ENCODE data around the gene NR2E1. TPM values are rescaled to one million over a fixed set of nuclear protein-coding genes. Genes with fewer than 3 reads are reported as not detected.

NR2E1 gene
- total RNA-seq, 8 experiments from 2014 or later, result 0.45 to 4.6 (median 0.87) TPM; not detected in 1

DNA sequence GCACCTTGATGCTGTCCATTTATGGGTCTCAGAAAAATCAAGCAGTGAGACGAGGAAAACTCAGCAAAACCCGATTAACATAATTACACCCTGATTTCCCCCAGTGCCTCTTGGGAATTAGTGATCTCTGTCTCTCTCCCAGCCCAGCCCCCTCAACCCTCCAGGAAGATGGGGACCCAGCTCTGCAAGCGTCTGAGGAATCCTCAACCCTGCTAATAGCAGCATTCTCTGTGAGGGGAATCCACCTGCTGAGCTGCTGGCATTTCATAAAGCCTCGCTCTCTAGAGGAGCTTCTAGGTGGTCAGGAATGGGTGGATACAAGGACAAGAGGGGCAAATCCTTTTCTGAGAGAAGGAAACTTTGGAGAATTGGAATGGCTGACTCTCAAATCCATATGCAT, 13.9 kb downstream of the NR2E1 start:
- ATAC-seq (replicated peaks in 6 of 8), result peak in 4 of 8 experiments; percentile 39 to 59 (median 50)
- 0 to 48% (median 19%) methylated on average over 1 to 4 of the region's 4 CpGs; no CpG with 5 or more reads in 2 of the 10 experiments for WGBS, 10 experiments
- in situ Hi-C loops (cut with MboI; ENCODE audit: low pct_unique_long_range_greater_than_20kb in 2 of 9, low sequenced_read_pairs in 9 of 9, unreplicated experiment in 9 of 9), result no loop called here
- peaks cover 16 to 18% of the 10 kb centered on the region in 2 donors for H3K4me1 ChIP-seq (replicated peaks in 1 of 2)
- H3K27ac ChIP-seq, result no peak overlapping the region
- no peak overlapping the region for H3K4me3 ChIP-seq

DNA sequence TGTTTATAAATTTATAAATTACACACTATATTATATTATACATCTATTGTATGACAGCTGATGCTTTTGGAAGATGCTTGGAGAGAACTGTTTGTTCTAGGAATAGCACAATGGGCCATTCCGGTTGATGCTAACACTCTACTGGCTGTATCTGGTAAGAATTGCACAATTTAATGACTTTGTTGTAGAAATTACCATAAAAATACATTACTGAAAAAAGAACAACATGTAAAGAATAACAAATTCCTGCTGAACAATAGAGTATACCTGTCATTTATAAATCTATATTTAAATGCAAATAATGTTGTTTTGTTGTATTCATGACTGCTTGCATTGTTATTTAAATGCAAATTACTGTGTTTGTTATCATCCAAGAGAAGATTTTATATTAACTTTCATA, 14.4 kb downstream of the NR2E1 start:
- Histone ChIP-seq H3K27ac (no peak overlapping the region), H3K4me1 (replicated peaks in 1 of 2) (peaks cover 13 to 18% of the 10 kb centered on the region in 2 donors), H3K4me3 (no peak overlapping the region)
- peak in 1 of 8 experiments; percentile 25 for ATAC-seq (replicated peaks in 6 of 8)
- in situ Hi-C loops (cut with MboI; ENCODE audit: low pct_unique_long_range_greater_than_20kb in 2 of 9, low sequenced_read_pairs in 9 of 9, unreplicated experiment in 9 of 9), result no loop called here
- WGBS, 10 experiments, result 14 to 80% (median 37%) methylated on average over 1 of the region's 1 CpG; no CpG with 5 or more reads in 2 of the 10 experiments

DNA sequence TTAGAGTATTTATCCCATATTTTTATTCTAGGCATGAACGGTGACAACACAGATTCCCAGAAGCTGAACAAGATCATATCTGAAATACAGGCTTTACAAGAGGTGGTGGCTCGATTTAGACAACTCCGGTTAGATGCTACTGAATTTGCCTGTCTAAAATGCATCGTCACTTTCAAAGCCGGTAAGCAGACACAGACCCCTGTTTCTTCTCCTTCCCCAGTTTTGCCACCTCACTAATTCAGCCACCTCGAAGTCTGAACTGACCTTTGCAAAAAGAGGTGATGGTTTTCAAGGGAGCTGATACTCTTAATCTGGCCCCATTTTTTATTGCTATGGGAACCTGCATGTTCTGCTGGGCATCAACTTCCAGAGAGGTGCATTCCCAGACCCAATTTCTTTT, 15.0 kb downstream of the NR2E1 start:
- Histone ChIP-seq H3K4me3 (no peak overlapping the region), H3K4me1 (replicated peaks in 1 of 2) (peaks cover 10 to 18% of the 10 kb centered on the region in 2 donors), H3K27ac (no peak overlapping the region)
- ATAC-seq (replicated peaks in 6 of 8), result no peak
- 10 to 95% (median 65%) methylated on average over 2 to 6 of the region's 6 CpGs; no CpG with 5 or more reads in 2 of the 10 experiments for WGBS, 10 experiments
- in situ Hi-C loops (cut with MboI; ENCODE audit: low pct_unique_long_range_greater_than_20kb in 2 of 9, low sequenced_read_pairs in 9 of 9, unreplicated experiment in 9 of 9), result no loop called here

DNA sequence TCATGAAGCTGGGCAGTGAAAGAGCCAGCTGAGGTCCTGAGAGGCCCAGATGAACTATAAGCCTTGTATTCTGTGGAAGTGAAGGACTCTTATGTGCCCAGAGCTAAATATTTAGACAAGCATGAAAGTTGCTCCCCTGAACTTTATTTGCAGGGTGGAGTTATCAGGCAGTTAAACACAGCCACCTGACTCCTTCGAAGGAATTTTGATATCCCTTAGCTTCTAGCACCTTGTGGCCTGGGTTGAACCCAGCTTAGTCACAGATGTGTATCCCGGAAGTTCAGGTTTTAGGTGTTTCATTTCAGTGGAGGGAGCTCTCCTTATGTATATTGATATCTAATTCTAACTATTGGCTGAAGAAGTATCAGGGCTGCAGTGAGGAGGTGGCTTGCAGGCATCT, 20.4 kb downstream of the NR2E1 start:
- Histone ChIP-seq H3K4me3 (no peak overlapping the region), H3K27ac (no peak overlapping the region), H3K4me1 (replicated peaks in 1 of 2) (no peaks in the 10 kb centered on the region)
- WGBS, 10 experiments, result 0 to 100% (median 40%) methylated on average over 1 to 2 of the region's 2 CpGs; no CpG with 5 or more reads in 5 of the 10 experiments
- ATAC-seq (replicated peaks in 6 of 8), result no peak
- in situ Hi-C loops (cut with MboI; ENCODE audit: low pct_unique_long_range_greater_than_20kb in 2 of 9, low sequenced_read_pairs in 9 of 9, unreplicated experiment in 9 of 9), result no loop called here

DNA sequence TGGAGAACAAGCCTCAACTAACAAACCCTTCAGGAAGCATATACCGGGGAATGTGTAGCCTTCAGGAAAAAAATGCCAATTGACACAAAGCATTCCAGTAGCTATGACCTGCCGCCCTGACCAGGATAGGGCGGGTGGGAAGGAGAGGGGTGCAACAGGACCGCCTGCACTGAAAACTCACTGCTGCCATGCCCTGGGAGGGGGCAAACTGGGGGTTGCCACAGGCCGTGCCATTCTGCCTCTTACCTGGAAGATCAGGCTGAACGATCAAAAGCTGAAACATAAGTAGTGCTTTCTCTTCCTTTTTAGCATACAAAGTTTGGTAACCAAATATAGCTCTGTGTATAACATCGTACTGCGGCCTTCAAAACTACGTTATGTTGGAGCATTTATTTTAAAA, 21.7 kb downstream of the NR2E1 start:
- H3K4me3 ChIP-seq, result no peak overlapping the region
- no peak for ATAC-seq (replicated peaks in 6 of 8)
- no peak overlapping the region for H3K27ac ChIP-seq
- H3K4me1 ChIP-seq (replicated peaks in 1 of 2), result no peaks in the 10 kb centered on the region
- WGBS, 10 experiments, result 69 to 100% (median 89%) methylated on average over 1 to 7 of the region's 9 CpGs
- in situ Hi-C loops (cut with MboI; ENCODE audit: low pct_unique_long_range_greater_than_20kb in 2 of 9, low sequenced_read_pairs in 9 of 9, unreplicated experiment in 9 of 9), result no loop called here

DNA sequence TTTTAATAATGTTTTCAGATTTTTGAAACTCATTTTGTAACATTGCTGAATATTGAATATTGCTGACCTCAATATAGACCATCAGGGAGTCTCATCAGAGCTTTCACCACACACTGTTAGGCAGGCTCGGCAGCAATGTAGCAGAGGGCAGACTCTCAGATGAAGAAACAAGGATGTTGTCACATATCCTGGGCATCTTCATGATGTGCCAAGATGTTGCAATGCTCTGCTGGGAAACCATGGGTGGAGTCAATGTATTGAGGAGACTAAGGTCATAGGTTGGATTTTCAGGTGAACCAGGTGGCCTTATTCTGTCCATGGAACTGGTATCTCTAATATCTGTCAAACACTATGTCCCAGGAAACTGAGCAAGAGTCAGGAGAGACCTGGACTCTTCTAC, 27.3 kb downstream of the NR2E1 start:
- H3K27ac ChIP-seq, result no peak overlapping the region
- peaks cover 9 to 10% of the 10 kb centered on the region in 2 donors for H3K4me1 ChIP-seq (replicated peaks in 1 of 2)
- no peak overlapping the region for H3K4me3 ChIP-seq
- WGBS, 10 experiments, result 73 to 100% (median 100%) methylated on average over 1 of the region's 1 CpG; no CpG with 5 or more reads in 3 of the 10 experiments
- in situ Hi-C loops (cut with MboI; ENCODE audit: low pct_unique_long_range_greater_than_20kb in 2 of 9, low sequenced_read_pairs in 9 of 9, unreplicated experiment in 9 of 9), result no loop called here
- no peak for ATAC-seq (replicated peaks in 6 of 8)

DNA sequence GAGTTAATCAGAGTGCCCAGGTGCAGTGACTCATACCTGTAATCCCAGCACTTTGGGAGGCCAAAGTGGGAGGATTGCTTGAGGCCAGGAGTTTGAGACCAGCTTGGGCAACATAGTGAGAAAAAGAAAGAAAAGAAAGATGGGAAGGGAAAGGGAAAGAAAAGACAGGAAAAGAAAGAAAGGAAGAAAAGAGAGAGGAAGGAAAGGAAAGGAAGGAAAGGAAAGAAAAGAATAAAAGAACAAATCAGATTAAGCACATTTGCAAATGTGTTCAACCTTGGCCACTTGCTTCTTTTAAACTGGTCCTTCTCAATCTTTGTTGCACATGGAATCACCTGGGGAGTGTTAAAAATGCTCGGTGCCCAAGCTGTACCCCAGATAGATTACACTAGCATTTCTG, 28.0 kb downstream of the NR2E1 start:
- ATAC-seq (replicated peaks in 6 of 8), result no peak
- in situ Hi-C loops (cut with MboI; ENCODE audit: low pct_unique_long_range_greater_than_20kb in 2 of 9, low sequenced_read_pairs in 9 of 9, unreplicated experiment in 9 of 9), result no loop called here
- Histone ChIP-seq H3K27ac (no peak overlapping the region), H3K4me3 (no peak overlapping the region), H3K4me1 (replicated peaks in 1 of 2) (peaks cover 9 to 10% of the 10 kb centered on the region in 2 donors)
- 0 to 91% (median 81%) methylated on average over 1 of the region's 1 CpG; no CpG with 5 or more reads in 2 of the 10 experiments for WGBS, 10 experiments

DNA sequence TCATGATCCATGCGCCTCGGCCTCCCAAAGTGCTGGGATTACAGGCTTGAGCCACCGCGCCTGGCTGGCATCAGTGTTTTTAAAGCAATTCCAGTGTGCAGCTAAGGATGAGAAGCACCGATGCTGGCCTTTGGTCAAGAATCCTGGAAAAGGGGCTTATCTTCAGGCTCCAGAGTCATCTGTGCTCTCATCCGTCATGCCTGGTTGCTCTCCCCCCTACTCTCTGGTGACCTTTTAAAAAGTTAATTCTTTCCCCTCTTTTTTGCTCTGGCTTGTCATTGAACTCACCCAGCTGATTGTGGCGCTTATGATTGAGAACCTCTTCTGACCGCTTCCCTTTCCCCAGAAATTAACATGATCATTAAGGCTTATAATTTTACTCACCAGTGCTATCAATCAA, 28.7 kb downstream of the NR2E1 start:
- Histone ChIP-seq H3K4me3 (no peak overlapping the region), H3K4me1 (replicated peaks in 1 of 2) (peaks cover 9 to 10% of the 10 kb centered on the region in 2 donors), H3K27ac (no peak overlapping the region)
- WGBS, 10 experiments, result 20 to 88% (median 50%) methylated on average over 2 to 6 of the region's 8 CpGs; no CpG with 5 or more reads in 3 of the 10 experiments
- ATAC-seq (replicated peaks in 6 of 8), result no peak
- in situ Hi-C loops (cut with MboI; ENCODE audit: low pct_unique_long_range_greater_than_20kb in 2 of 9, low sequenced_read_pairs in 9 of 9, unreplicated experiment in 9 of 9), result no loop called here

DNA sequence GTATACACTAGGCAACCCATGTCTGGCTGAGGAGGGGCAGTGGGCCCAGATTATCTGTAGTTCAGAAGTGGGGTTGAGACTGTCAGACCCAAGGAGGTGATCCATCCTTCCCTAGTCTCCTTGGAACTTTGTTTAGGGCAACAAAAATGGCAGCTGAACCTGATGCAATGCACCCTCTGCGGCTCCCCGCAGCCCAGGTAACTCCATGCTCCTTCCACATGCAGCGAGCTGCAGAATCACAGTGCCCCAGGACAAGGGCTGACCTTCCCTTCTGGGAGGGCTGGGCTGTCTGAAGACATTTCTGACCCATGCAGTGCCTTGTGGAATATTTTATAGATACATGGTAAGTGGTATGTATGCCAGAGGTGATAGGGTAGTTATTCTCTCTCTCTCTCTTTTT, 29.4 kb downstream of the NR2E1 start:
- Histone ChIP-seq H3K4me1 (replicated peaks in 1 of 2) (peaks cover 9 to 10% of the 10 kb centered on the region in 2 donors), H3K4me3 (no peak overlapping the region), H3K27ac (no peak overlapping the region)
- in situ Hi-C loops (cut with MboI; ENCODE audit: low pct_unique_long_range_greater_than_20kb in 2 of 9, low sequenced_read_pairs in 9 of 9, unreplicated experiment in 9 of 9), result no loop called here
- 90% methylated on average over 2 of the region's 3 CpGs; no CpG with 5 or more reads in 8 of the 10 experiments for WGBS, 10 experiments
- ATAC-seq (replicated peaks in 6 of 8), result no peak

DNA sequence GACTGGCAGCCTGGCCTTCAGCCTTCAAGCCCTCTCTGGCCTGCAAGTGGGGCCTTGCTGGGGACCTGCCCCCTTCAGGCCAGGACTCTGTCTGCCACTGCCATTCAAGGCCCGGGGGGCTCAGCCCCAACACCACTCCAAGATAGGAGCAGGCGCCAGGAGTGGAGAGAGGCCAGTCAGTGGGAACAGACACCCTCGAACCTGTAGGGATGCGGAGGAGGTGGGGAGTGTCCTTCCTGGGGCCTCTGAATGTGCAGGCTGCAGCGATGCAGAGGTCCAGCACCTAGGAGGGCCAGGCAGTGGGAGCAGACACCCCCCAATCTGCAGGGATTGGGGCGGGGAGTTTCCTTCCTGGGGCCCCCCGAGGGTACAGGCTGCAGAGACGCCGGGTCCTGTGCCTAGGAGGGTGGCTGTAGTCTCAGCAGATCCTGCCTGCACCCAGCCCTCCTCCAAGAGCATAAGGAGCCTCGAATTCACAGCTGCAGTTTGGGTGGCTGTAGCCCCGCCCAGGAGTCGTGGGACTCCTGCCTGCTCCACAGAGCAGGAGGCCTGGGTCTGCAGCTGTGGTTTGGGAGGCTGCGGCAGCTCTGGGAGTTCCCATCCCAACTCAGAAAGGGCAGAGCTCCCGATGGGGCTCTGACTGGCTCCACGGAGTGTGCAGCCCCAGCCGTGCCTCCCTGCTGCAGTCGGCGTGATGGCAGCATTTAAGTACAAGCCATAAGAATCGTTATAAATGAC, 33.1 kb downstream of the NR2E1 start:
- ATAC-seq (replicated peaks in 6 of 8), result peak in 1 of 8 experiments; percentile 49
- in situ Hi-C loops (cut with MboI; ENCODE audit: low pct_unique_long_range_greater_than_20kb in 2 of 9, low sequenced_read_pairs in 9 of 9, unreplicated experiment in 9 of 9), result no loop called here
- peaks cover 10 to 14% of the 10 kb centered on the region in 2 donors for H3K4me1 ChIP-seq (replicated peaks in 1 of 2)
- H3K4me3 ChIP-seq, result no peak overlapping the region
- no peak overlapping the region for H3K27ac ChIP-seq
- 63 to 86% (median 80%) methylated on average over 2 to 9 of the region's 19 CpGs; no CpG with 5 or more reads in 3 of the 10 experiments for WGBS, 10 experiments

DNA sequence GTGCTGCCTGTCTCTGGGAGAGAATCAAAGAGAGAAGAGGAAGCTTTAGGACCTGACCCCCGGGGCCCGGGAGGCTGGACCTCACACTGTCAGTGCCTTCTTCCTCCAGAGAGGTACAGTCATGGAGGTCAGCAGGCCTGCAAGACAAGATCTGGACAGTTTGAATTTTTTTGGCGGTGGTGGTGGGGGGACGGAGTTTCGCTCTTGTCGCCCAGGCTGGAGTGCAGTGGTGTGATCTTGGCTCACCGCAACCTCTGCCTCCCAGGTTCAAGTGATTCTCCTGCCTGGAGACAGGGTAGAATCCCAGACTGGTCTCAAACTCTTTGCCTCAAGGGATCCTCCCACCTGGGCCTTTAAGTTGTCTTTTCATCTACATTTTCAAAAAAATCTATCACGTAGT, 34.4 kb downstream of the NR2E1 start:
- Histone ChIP-seq H3K27ac (no peak overlapping the region), H3K4me1 (replicated peaks in 1 of 2) (peaks cover 0 to 4% of the 10 kb centered on the region in 2 donors), H3K4me3 (no peak overlapping the region)
- WGBS, 10 experiments, result 70 to 100% (median 90%) methylated on average over 1 to 8 of the region's 8 CpGs; no CpG with 5 or more reads in 2 of the 10 experiments
- in situ Hi-C loops (cut with MboI; ENCODE audit: low pct_unique_long_range_greater_than_20kb in 2 of 9, low sequenced_read_pairs in 9 of 9, unreplicated experiment in 9 of 9), result no loop called here
- ATAC-seq (replicated peaks in 6 of 8), result peak in 1 of 8 experiments; percentile 23

DNA sequence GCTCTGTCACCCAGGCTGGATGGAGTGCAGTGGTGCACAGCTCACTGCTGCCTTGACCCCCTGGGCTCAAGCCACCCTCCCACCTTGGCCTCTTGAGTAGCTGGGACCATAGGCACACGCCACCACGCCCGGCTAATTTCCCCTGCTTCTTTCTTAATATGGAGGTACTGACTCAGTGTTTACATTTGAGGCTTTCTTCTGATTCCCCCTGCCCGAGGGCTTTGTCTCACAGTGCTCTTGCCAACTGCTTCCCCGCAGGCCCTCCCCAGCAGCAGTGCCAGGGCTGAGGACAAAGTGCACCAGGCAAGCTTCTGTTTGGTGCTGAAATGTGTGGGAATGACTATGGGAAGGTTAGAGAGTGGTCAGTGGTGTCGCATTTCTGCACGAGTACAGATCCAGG, 34.8 kb downstream of the NR2E1 start:
- no peak overlapping the region for H3K4me3 ChIP-seq
- WGBS, 10 experiments, result 67 to 92% (median 83%) methylated on average over 1 to 6 of the region's 7 CpGs; no CpG with 5 or more reads in 4 of the 10 experiments
- ATAC-seq (replicated peaks in 6 of 8), result peak in 4 of 8 experiments; percentile 26 to 85 (median 62)
- peaks cover 0 to 4% of the 10 kb centered on the region in 2 donors for H3K4me1 ChIP-seq (replicated peaks in 1 of 2)
- no peak overlapping the region for H3K27ac ChIP-seq
- in situ Hi-C loops (cut with MboI; ENCODE audit: low pct_unique_long_range_greater_than_20kb in 2 of 9, low sequenced_read_pairs in 9 of 9, unreplicated experiment in 9 of 9), result no loop called here

DNA sequence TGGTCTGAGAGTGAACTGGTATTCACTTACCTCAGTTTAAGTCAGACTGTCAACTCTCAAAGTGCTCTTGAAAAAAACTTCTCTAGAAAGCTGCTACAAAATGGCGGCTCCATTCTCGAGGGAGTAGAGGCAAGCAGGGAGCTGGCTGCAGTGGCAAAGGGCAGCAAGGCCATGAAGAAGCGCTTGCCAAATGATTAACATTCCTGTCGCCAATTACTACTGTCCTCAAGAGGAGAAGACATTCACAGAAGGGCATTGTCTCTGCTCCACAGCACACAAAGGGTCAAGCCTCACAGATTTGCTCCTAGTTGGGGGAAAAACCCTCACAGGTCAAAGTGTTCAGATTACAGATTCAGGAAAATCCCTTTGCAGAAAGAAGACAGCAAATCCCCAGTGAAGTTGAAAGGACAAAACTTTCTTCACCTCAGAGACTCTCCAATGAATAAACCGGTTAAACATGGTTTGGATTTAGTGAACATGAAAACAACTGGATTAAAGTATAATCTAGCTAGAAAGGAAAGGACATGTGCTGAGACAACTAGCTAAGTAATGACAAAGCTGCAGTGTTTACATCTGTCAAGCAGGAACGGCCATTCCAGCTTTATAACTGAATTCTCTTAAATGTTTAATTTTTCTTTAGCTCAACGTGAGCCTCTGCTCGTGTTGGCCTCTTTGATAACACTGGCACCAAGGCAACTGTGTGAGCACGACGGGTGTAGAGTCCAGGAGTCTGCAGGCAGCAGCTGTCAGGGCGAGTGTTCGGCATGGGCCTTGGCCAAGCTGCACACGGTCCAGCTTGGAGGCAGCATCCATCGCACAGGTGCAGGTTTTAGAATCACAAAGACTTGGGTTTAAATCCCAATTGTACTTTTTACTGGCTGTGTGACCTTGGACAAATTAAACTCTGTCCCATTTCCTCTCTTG, 37.6 kb downstream of the NR2E1 start:
- no peak overlapping the region for H3K4me3 ChIP-seq
- 58 to 90% (median 83%) methylated on average over 3 to 14 of the region's 14 CpGs; no CpG with 5 or more reads in 1 of the 10 experiments for WGBS, 10 experiments
- H3K4me1 ChIP-seq (replicated peaks in 1 of 2), result peaks cover 0 to 4% of the 10 kb centered on the region in 2 donors
- ATAC-seq (replicated peaks in 6 of 8), result peak in 1 of 8 experiments; percentile 54
- in situ Hi-C loops (cut with MboI; ENCODE audit: low pct_unique_long_range_greater_than_20kb in 2 of 9, low sequenced_read_pairs in 9 of 9, unreplicated experiment in 9 of 9), result no loop called here
- H3K27ac ChIP-seq, result no peak overlapping the region
